Activated CD4-positive, alpha-beta memory T cell treated with anti-CD3 and anti-CD28 coated beads, Interleukin-2, amount 10 ng/mL, durations not matched to agents 7 days and 5 days (primary cell): ENCODE data around the gene TBX6. TPM values are rescaled to one million over a fixed set of nuclear protein-coding genes. Genes with fewer than 3 reads are reported as not detected.

Experiments used
- total RNA-seq, 2 experiments: library from RNA; stranded (reverse); gene quantifications; one replicate each; pipeline ENCODE4 v1.2.3, GENCODE V29; 2021

TBX6 gene
- total RNA-seq, 2 experiments from 2014 or later = 1.9 to 2.5 TPM

Other genes with a start within 250 kb of the TBX6 start
- gene CDIPT, start 228.7 kb downstream of the TBX6 start, total RNA-seq = 10 to 100 TPM; 60.0 to 63.2 TPM
- under 1 TPM; 0.08 to 0.13 TPM for gene SEZ6L2, start 192.4 kb downstream of the TBX6 start, total RNA-seq
- gene ASPHD1, start 191.4 kb downstream of the TBX6 start, total RNA-seq = under 1 TPM in 1 of 2 experiments, not detected in 1; 0.15 TPM
- 10 to 100 TPM; 34.5 to 36.0 TPM for gene KCTD13, start 165.7 kb downstream of the TBX6 start, total RNA-seq
- gene TMEM219, start 129.8 kb downstream of the TBX6 start, total RNA-seq = 10 to 100 TPM; 68.9 to 78.7 TPM
- gene TAOK2, start 118.1 kb downstream of the TBX6 start, total RNA-seq = 10 to 100 TPM; 44.2 TPM
- 10 to 100 TPM; 38.7 to 40.3 TPM for gene HIRIP3, start 96.3 kb downstream of the TBX6 start, total RNA-seq
- gene INO80E, start 95.7 kb downstream of the TBX6 start, total RNA-seq = 100 to 1,000 TPM; 102 to 107 TPM
- gene DOC2A, start 80.9 kb downstream of the TBX6 start, total RNA-seq = not detected
- gene C16orf92, start 68.7 kb downstream of the TBX6 start, total RNA-seq = not detected
- 1 to 10 TPM; 6.0 to 6.9 TPM for gene TLCD3B, start 60.7 kb downstream of the TBX6 start, total RNA-seq
- 1,000 to 10,000 TPM; 1,403 to 1,450 TPM for gene ALDOA, start 26.2 kb downstream of the TBX6 start, total RNA-seq
- 100 to 1,000 TPM; 146 to 147 TPM for gene PPP4C, start 15.9 kb downstream of the TBX6 start, total RNA-seq
- gene YPEL3, start 4.3 kb upstream of the TBX6 start, total RNA-seq = 100 to 1,000 TPM in 1 of 2 experiments, 10 to 100 TPM in 1; 99.4 to 106 TPM
- gene GDPD3, start 21.6 kb upstream of the TBX6 start, total RNA-seq = 10 to 100 TPM; 11.5 to 12.3 TPM
- 100 to 1,000 TPM; 108 to 111 TPM for gene MAPK3, start 31.3 kb upstream of the TBX6 start, total RNA-seq
- 1,000 to 10,000 TPM; 1,737 to 1,754 TPM for gene CORO1A, start 91.7 kb upstream of the TBX6 start, total RNA-seq
- gene BOLA2B, start 101.7 kb upstream of the TBX6 start, total RNA-seq = 100 to 1,000 TPM; 145 to 146 TPM
- gene SLX1A, start 102.0 kb upstream of the TBX6 start, total RNA-seq = 100 to 1,000 TPM; 102 to 149 TPM
- 10 to 100 TPM; 23.3 to 28.4 TPM for gene SULT1A3, start 107.3 kb upstream of the TBX6 start, total RNA-seq
- gene NPIPB13, start 156.6 kb upstream of the TBX6 start, total RNA-seq = 1 to 10 TPM; 5.1 to 9.8 TPM